ENCODE measurements around the gene COL6A3.
A peak's percentile ranks its signal among the peaks of the same experiment; 100 is the strongest.

Gene COL6A3

DNA sequence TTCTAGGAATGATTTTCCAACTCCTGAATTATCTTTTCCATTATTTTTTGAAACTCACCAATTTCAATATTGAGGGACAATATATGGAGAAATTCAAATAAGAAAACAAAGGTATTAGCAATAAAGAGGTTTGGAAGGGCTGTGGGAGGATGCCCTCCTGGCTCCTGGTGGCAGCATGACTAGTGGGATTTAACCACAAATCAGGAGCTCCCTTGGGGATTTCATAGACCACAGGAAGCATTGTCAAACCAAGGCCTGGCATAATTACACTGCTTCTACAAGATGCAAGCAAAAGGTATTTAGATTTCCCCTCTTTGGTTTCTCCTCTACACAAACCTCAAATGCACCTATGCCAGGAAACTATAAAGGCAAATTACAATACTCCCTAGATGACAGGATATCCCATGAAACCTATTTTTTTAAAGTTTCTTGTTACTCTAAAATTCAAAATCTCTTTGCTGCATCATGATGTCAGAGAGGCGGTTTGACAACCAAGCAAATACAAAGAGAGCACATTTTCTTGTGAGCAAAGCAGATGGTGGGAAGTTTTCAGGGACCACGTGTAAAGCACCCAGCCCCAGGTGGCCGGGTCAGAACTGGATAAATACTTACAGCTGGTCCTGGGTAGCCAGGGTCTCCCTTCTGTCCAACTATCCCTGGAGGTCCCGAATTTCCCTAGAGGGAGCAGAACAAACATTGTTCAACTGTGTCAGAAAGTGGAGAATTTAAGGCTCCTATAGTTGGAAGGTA lies 67.9 kb downstream of the COL6A3 start:
- no peak for DNase-seq

DNA sequence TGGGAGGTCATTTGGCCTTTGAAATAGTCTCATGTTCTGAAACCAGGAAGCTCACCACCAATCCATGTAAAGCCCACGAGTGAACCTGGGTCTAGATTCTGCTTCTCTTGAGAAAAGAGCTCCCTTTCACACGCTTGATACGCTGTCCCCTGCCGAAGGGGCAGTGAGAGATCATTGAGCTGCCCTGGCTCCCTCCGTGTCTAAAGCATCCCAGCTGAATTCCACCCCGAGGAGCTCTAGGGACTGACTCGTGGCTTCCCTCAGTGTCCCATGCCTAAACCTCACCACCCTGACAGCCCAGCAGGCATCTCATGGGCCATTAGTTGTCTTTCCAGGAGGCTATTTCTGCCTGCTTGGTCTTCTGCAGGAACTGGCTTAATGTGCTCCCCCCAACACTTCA lies 68.6 kb downstream of the COL6A3 start:
- DNase-seq, result no peak

DNA sequence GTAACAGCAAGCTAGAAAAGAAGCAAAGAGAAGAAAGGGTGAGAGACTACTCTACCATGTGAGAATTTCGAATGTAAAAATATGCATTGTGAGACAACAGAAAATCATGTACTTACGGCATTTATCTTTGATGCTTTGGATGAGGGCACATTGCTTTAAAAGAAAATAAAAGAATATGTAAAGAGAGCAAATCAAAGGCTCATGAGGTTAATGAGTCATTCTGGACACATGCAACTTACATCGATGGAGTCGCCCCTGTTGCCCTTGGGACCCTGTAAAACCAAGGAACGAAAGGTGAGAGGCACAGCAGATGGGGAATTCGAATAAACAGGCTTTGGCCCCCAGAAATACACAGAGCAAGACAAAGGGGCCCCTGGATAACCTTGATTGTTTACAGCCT lies 69.0 kb downstream of the COL6A3 start:
- no peak for DNase-seq

DNA sequence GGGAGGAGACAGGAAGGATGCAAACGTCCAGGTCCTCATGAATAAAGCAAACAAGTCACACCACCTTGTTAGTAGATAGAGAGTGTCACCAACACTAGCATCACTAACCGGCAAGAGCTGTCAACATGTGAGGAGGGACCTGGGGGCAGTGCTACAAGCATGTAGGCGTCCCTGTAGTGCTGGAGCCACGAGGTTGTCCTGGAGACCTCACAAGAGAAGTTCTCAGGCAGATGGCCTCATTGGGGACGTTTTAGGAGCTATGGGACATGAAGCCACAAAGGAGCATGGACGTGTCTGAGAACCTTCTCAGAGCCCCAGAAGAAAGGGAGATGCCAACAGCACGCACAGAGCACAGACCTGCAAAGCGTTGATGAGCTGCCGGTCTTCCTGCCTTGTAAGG lies 70.0 kb downstream of the COL6A3 start:
- no peak for DNase-seq

DNA sequence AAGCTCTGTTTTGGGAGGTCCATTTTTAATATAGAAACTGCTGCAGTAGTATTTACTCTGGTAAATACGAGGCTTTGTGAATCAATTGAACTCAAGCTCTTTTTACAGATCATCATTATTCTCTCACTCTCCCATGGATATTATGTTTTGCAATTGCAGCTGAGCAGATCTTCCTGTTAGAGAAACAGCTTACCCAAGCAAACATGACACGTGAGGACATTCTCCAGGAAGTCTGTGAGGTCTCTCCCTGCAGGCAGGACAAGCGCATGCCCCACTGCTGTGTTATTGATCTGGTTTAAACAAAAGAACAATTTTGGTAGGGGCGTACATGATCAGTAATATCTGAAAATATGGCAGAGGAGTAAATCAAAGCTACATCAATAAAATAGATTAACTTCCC lies 72.1 kb downstream of the COL6A3 start:
- DNase-seq, result no peak

DNA sequence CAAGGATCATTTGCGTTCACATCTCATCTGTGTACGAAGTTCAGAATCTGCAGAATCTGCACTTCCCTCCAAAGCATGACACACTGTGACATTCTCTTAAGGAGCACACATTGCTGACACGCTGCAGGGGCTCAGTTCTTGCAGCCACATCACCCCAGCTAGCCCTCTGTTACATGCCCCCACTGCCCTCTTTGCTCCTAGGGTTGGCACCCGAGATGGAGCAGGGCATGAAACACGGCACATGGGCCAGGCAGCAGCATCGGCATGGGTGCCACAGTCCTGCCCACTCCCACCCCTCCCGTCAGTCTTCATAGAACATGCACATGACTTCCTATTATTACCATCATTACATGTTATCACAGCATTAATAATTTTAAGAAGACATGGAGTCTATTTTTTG lies 76.4 kb downstream of the COL6A3 start:
- no peak for DNase-seq

DNA sequence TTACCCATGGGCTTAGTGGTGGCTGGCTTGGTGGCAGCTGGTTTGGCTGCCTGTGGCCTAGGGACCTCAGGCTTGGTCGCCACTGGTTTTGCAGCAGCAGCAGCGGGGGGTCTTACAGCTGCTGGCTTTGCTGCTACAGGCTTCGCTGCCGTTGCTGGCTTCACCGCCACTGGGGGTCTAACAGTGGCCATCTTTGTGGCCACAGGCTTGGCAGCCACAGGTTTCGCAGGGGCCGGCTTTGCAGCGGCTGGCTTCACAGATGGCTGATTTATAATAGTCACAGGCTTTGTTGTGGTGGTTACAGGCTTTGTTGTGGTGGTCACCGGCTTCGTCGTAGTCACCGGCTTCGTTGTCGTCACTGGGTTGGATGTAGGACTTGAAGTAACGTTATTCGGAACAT lies 77.8 kb downstream of the COL6A3 start:
- no peak for DNase-seq

DNA sequence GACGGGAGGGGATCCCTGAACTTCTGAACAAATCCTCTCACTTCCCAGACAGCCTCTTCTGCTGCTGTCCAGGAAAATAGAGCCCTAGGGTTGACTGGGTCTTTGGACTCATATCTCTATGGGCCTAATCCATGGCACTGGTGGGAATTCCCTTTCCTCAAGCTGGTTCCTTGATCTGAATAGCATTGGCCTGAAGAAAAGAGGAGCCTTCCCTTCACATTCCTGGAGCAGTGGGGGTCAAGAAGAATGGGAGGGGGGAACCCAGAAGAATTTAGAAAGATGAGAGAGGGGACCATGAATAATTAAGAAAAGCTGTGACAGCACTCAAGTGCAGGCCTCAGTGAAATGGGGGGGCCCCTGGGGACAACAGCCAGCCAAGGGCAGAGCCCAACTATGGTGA lies 80.2 kb downstream of the COL6A3 start:
- DNase-seq, result no peak

DNA sequence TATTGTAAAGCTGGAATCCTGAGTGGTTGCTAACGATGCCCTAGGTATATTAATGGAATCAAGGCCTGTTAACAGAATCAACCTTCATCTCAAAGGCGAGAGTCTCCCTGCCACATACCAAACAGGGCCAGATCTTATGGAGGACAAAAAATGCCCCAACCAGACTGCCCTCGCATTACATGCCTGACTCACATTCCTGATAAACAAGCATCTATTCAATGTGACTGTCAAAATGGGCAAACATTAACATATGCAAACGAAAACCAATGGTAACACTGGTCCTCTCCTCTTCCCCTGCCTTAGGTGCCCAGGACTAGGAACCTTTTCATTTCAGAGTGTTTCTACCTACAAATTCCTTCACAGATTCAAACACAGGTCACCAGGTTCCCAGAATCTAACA lies 83.4 kb downstream of the COL6A3 start:
- no peak for DNase-seq

DNA sequence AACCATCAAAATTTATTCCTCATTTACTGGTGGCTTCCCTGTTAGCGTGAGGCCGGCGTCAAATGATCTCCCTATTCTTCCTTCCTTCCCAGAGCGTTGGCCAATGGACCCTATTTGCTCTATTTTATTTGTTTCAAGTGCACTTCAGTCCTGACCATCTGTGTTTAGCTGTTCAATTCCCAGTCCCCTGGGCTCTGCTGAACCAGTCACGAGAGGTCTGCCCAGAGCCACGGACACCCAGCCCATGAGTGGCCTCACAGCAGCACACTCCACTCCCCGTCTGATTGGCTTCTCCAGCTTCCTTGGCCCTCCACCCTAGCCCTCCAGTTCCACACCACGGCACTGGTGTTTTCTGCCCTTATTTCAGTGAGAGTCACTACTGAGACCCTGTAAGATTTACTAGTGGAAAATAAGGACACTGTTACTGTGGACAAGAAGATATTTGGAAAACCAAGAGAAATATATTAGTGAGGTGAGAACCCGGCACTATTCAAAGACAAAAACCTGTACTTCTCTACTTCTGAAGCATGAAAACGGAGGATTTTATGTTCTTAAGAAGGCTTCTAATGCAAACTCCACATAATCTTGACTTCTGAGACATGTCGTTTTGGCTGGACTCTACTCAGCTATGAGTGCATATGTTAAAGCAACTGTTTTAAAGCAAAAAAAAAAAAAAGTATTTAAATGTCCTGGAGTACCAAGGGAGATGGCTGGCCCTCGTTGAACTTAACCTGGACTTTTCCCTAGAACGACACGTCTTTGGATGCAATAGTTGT lies 86.6 kb downstream of the COL6A3 start:
- DNase-seq, result no peak

DNA sequence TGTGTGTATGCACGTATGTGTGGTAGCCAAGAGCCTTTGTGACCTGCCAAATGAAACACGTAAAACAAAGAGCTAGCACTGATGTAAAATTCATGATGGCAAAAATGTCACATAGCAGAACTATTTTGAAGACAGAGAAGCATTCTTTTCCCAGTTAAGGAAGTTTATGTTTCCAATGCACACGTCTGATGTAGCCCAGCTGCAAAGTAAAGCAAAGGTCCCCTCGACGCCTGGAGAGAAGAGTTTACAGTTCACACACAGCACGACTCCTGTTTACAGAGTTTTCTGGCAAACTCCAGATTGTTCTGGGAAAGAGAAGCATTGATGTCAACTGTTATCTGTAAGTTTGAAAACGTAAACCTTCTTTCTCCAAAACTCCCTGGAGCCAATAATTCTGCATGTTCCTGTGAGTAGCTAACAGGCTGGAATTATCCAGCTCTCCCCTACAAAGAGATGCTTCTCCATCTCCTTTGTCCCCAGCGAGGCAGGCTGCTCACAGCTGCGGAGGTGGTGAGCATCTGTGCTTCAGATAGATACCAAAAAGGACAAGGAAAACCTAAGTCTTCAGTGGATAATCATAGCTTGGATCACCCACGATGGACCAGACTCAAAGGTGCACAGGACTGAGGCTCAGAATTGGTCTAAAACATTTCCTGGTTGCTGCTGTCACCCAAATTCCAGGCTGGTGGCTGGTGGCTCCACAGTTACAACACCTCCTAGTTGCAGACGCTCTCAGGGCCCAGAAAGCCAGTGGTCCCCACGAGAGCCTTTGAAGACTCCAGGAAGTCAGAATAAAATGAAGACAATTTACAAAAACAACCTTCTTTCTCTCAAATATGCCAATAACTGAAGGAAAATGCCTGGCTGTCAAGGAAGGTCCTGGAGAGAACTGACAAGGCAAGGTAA lies 87.4 kb downstream of the COL6A3 start:
- DNase-seq, result peak; percentile 66

DNA sequence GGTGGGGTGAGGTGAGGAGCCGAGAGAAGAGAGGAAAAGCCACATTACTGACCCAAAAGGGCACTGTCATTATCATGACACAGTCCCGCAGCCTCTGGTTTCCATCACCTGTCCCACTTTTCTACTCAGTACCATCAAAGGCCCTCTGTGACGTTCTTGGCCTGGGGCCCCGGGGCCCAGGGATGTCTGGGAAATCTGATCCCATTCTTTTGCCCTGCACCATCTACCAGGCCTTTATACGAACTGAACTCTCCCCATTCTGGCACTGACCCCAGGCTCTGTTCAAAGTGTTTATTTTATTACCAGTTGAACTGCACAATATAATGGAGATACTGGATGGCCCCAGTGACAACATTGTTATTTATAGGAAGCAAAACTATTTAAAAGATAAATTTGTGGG lies 89.1 kb downstream of the COL6A3 start:
- no peak for DNase-seq

DNA sequence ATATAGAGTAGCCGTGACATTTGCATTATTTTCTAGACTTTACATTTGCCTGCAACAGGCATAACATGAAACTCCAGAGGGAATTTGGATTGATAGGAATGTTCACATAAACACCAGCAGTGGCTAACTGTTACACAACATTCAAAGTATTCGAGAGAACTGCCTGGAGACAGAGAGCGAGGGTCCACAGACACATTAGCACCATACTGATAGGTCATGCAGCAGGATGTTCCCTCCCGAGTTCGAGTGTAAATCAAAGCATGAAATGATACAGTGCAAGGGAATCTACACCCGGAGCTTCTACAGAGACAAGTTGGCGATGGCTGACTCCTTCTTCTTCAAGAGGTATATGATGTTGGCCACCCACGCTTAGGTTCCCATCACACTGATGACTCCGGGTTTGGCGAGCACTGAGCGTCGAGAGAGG lies 89.5 kb downstream of the COL6A3 start:
- no peak for DNase-seq

DNA sequence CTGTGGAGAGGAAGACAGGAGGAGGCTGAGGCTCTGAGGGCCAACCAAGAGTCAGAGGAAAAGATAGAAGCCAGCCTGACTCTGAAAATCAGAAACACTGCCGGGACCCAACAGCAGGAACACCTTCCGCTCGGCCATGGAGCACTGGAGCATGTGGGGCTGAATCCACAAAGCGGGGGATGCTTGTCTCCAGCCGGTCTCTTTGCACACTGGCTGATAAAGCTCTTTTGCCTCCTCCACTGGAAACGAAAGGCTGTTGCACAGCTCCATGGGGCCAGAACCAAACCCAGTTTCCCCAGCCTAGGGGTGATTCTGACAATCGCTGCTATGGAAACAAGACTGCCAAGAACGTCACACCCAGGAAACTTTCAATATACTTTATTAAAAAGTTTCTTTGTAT lies 90.3 kb downstream of the COL6A3 start:
- DNase-seq, result no peak

DNA sequence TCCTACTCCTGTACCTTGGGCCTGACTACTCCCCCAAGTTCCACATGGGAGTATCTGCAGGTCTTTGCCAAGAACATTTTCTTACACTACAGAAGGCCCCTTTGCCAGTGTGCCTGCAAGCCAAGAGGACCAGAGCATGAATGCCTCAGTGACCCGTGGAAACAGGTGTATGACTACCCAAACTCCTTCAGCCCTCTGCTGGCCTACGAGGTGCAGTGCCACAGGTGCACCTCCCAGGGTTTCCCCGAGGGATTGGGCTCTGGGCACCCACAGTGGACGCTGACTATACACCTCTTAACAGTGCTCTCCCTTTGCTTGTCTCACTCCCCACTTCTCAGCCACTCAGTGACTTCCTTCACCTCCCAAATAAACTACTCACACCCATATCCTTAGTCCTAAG lies 91.4 kb downstream of the COL6A3 start:
- DNase-seq, result no peak

DNA sequence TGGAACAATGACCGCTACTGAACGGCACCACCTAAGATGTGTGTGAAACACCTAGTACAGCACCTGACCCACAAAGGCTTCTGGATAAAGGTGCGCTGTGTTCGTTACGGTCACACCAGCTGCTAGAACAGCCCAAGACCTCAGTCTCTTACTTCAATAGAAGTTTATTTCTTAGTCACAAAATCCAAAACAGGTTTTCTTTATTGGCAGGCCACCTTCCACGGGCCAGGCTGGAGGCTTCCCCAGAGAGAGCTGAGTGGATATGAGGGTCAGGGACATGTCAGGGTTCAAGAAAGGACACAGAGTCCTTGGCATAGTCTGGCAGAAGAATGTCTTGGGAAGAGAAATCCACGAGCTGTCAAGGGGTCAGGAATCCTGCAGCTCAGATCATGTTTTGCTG lies 92.2 kb downstream of the COL6A3 start:
- no peak for DNase-seq

DNA sequence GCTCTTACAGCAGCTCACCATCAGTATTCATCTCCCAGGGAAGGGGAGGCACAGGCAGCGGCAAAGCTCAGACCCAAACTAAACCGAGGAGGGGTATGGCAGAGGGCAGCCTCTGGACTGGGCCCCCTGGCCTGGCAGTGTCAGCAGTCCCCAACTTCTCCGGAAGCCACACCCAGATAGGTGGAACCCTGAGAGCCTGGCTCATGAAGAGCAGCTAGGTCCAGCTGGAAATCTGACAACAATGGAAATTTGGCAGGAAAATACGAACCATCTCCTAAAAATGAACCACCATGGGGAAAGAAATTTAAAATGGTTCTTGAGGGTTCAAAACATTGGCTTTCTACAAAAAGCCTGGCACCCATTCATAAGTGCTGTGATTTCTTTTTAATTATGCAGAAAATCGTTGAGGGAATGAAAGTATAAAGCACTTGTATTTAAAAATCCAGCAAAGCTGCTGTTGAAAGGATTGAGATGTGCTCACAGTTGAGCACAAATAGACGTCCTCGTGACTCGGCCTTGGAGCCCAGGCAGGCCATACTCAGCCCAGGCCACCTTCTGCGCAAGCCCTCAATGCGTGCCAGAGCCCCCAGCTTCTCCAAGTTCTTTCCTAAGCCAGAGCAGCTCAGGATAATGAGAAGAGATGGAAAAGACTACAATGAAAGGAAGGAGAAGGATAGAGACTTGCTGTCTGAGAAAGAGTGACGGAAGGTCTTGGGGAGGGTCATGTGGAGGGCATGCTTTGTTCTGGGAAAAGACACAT lies 93.0 kb downstream of the COL6A3 start:
- peak; percentile 74 for DNase-seq

DNA sequence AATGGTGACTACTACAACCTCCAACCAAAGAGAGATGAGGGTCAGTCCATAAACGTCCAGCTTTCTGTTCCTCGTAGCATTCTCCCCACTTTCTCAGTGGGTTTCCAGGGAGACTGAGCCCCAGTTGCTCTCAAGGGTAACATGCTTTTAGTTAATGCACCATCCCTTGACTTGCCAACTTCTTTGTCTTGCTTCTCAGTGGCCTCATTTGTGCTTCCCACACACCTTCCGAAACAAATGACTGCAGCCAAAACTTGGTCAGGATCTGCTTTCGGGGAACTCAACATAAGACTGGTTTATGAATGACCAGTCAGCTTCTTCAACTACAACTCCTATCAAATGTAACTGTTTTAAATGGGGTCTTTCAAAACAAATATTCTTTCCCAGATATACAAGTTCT lies 94.1 kb downstream of the COL6A3 start:
- no peak for DNase-seq

DNA sequence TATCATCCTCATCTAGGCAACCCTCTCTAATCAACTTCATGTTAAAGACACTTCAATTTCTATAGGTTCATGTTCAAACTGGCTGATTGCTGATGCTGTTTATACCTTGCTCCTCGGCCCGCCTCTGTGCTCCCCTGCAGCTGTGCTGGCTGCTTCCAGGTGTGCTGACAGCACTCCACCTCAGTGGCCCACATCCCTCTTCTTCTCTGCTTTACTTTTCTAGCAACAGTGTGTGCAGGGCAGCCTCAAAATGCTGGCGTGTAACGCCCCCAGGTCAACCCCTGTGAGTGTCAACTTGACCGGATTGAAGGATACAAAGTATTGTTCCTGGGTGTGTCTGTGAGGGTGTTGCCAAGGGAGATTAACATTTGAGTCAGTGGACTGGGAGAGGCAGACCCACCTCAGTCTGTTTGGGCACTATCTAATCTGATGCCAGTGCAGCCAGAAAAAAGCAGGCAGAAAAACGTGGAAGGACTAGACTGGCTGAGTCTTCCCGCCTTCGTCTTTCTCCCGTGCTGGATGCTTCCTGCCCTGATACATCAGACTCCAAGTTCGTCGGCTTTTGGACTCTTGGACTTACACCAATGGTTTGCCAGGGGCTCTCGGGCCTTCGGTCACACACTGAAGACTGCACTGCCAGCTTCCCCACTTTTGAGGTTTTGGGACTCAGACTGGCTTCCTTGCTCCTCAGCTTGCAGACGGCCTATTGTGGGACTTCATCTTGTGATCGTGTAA lies 94.7 kb downstream of the COL6A3 start:
- no peak for DNase-seq

DNA sequence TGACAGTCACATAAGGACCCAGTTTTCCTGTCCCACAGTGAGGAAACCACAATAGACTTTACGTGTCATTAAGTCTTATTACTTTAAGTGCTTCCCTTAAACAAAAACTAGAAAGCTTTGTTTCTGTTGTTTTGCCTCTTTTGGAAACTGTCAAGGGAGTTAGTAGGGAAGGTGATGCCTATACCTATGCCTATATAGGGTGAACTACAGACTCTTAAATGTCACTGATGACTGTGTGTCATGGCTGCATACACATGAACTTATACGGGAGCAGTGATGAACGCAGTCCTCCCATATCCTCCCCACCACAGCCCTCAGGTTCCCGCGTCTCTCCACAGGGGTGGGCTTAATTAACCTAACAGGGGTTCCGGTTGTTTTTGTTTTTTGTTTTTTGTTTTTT lies 97.6 kb downstream of the COL6A3 start:
- DNase-seq, result no peak

DNA sequence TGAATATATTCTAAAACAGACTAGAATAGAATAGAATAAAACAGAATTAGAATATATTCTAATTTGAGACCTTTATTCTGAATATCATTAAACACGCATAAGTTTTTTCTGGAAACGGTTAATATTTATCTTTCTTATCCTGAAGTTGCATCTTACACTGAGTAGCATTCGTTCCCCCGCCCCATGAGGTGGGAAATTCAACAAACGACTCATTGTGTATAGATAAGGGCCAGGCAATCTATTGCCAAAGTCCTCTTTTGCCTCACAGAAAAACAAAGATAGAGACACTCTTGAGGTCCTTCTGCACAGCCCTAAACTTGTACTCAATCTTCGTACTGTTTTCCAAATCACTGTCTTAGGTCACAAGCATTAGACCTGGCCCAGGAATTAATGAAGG lies 98.1 kb downstream of the COL6A3 start:
- no peak for DNase-seq

Measured in femur (tissue), 1 donor.